ENCODE data around the gene UBE2G2. TPM values are rescaled to one million over a fixed set of nuclear protein-coding genes. Genes with fewer than 3 reads are reported as not detected.
"Not testable (repeated sequence)": the region's sequence is repeated elsewhere in the genome, so short reads cannot be mapped to it uniquely, and the experiment has no call there.

UBE2G2 gene
- total RNA-seq, 2 donors from 2014 or later, result 62.0 to 83.0 TPM

- no peak for DNase-seq
- intact Hi-C loops (cut with DNase I), result no loop called here
Measured at GRCh38 chr21:44837537-44837936, 35.9 kb upstream of the UBE2G2 start.

GRCh38 chr21:44836666-44837471 lies 35.2 kb upstream of the UBE2G2 start:
- ATAC-seq, result peak; percentile 44 to 73
- DNase-seq, result no peak
- intact Hi-C loops (cut with DNase I), result no loop called here

More at GRCh38 chr21:44837537-44837936, 35.9 kb upstream of the UBE2G2 start:
- no peak for ATAC-seq

DNA sequence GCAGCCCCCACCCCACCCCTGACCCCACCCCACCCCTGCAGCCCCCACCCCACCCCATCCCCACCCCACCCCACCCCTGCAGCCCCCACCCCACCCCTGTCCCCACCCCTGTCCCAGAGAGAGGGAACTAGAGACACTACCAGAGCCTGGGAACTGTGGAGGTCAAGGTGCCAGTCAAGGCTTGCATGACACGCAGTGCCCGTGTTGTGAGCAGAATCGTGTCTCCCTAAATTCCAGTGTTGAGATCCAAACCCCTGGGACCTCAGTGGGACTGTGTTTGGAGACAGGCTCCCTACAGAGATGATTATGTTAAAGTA lies 34.7 kb upstream of the UBE2G2 start:
- DNase-seq (no peak), ATAC-seq (peak in 1 of 2 donors; percentile 21)
- intact Hi-C loops (cut with DNase I), result no loop called here

DNA sequence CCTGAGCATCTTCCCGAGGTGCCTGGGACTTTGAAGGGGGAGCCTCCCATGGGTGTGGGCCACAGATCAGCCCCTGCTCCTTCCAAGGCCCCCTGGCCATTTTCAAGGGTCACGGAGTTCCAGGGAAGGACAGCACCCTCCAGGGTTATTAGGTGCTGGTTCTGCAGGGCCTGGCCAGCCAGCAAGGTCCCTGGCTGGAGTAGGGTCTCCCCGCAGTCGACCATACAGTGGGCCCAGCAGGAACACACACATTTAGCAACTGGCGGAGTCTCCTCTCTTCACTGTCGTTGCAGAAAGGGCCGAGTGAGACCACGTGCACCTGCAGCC lies 34.0 kb upstream of the UBE2G2 start:
- intact Hi-C loops (cut with DNase I), result no loop called here
- DNase-seq (no peak), ATAC-seq (no peak)

DNA sequence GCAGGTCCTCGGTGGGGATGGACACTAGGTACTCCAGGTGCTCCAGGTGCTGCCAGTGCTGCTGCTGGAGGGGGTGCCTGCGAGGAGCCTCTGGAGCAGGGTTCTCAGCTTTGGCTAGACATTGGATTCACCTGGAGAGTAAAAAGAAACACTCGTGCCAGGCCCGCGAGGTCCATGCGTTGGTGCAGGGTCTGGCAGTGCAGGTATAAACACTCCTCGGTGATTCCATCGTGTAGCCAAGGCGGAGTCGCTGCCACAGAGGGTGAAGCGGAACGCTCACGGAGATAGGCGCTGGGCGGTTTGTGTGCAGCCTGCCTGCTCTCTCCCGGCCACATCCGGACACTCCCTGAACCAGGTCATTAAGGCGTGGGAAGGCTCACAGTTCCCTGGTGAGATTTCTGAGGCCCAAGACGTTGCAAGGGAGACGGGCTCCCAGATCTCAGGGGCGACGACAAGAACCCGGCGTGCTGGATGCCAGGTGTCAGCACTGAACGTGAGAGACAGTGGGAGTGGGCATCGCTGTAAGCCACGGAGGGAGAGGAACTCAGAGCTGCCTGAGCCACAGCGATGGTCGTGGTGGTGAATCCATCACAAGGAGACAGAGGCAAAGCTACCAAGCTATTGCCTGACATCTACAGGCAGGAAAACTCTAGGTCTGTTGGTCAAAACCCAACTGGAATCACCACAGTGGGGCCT lies 33.5 kb upstream of the UBE2G2 start:
- intact Hi-C loops (cut with DNase I), result no loop called here
- no peak for ATAC-seq
- DNase-seq, result no peak

DNA sequence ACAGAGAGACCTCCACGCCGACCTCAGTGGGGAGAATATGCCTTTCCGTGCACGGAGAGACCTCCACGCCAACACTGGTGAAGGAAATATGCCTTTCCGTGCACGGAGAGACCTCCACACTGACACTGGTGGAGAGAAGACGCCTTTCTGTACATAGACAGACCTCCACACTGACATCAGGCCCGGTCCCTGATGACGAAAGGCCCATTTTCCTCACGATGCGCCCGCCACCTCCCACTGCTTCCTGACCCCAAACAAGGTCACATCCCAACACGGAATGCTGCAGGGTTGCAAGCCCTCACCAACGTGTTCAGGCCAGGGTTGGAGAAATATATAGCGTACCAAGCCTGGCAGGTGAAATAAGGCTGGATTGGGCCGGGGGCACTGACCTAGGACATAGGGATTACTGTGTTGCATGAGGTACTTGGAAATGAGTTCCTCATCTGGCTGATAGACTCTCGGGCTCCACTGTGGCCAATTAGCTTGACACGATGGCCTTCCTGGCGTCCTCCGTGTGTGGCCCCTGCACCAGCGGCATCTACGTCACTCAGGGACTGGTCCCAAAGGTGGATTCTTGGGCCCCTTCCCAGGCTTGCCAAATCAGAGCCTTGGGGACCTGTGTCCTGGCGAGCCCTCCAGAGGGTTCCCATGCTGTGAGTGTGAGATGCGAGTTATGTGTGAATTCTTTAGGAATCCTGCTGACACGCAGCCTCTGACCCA lies 32.8 kb upstream of the UBE2G2 start:
- DNase-seq, result no peak
- ATAC-seq, result no peak
- intact Hi-C loops (cut with DNase I), result no loop called here

- ATAC-seq (no peak), DNase-seq (no peak)
- intact Hi-C loops (cut with DNase I), result no loop called here
Measured at GRCh38 chr21:44833663-44834062, 32.0 kb upstream of the UBE2G2 start.

DNA sequence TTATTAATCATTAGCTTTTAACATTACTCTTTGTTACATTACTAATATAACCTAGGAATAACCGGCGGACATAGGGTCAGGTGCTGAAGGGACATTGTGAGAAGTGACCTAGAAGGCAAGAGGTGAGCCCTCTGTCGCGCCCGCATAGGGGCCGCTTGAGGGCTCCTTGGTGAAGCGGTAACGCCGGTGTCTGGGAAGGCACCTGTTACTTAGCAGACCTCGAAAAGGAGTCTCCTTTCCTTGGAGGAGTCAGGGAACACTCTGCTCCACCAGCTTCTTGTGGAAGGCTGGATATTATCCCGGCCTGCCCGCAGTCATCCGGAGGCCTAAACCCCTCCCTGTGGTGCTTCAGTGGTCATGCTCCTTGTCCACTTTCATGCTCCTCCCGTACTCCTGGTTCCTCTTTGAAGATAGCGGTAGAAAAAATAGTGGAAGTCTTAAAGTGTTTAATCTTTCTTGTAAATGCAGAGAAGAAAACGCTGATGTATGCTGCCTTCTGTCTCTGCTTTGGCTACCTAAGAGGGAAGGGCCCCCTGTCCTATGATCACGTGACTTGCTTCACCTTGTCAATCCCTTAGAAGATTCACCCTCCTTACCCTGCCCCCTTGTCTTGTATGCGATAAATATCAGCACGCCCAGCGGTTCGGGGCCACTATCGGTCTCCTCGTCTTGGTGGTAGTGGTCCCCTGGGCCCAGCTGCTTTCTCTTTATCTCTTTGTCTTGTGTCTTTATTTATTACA lies 31.1 kb upstream of the UBE2G2 start:
- ATAC-seq; DNase-seq; intact Hi-C loops (cut with DNase I): not testable (repeated sequence)

DNA sequence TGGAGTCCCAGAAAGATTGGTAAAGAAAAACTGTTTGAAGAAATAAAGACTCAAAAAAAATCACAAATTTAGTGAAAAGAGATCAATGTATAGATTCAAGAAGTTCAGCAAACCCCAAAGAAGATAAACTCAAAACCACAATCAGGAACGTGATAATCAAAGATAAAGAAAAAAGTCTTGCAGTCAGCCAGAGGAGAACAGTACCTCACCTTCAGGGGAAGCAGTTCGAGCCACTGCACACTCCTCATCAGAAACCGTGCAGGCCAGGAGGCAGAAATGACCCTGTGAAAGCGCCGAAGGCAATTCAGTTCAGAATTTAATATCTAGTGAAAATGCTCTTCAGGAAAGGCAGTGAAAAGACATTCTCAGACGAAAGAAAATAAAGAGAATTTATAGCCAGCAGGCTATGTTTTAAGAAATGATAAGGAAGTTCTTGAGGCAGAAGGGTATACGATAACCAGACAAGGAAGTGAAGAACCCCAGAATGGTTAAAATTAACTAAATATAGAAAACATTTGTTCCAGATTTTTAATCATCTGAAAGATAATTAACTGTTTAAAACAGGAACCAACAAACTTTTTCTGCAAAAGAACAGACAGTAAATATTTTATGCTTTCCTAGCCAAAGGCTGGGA lies 29.7 kb upstream of the UBE2G2 start:
- DNase-seq (no peak), ATAC-seq (no peak)

GRCh38 chr21:44829507-44830092 lies 28.0 kb upstream of the UBE2G2 start:
- no peak for DNase-seq
- intact Hi-C loops (cut with DNase I), result no loop called here
- ATAC-seq, result no peak

More for the DNA sequence above, 29.7 kb upstream of the UBE2G2 start:
- intact Hi-C loops (cut with DNase I), result no loop called here

DNA sequence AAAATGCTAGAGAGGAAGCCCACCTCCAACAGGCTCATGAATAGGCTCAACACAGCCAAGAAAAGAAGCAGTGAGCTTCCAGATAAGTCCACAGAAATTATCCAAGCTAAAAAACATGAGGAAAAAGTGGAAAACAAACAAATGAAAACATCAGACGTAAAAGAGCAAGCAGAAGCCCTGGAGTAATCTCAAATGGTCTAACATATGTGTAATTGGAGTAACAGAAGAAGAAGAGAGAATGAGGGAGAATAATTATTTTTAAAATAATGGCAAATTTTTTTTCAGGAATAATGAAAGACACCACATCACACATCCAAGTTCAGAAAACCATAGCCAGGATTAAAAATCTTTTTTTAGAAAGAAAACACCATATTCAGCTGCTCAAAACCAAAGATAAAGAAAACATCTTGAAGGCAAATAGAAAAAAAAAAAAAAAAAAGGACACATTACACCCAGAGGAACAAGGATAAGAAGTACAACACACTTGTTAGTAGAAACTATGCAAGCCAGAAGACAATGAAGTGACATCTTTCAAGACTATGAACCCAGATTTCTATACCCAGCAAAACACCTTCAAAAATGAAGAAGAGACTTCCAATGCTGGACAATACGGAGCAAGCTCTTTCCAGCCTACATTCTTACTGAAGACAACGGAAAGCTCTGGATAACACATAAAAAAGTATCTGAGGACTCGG lies 26.9 kb upstream of the UBE2G2 start:
- intact Hi-C loops (cut with DNase I), result no loop called here
- no peak for DNase-seq
- no peak for ATAC-seq

DNA sequence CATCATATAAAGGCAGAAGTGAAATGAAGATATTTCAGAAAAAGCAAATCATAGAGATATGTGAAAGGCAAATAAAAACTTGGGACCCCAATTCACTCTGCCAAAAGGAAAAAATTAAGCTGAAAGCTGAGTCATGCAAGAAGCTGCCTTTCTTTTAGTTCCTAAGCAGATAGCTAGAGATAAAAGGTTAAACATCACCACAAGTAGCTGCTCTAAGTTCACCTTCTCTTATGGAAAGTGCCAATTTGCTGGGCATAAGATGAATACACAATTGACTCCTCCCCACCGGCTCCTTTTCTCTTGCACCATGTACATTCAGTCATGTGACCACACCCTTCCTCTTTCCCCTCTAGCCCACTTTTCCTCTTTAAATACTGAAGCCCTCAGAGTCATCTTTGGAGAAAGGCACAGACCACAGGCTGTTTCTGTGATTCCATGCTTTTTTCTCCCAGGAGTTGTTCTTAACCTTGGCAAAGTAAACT lies 21.6 kb upstream of the UBE2G2 start:
- intact Hi-C loops (cut with DNase I), result loop anchor here in 1 of 2 donors (5.0 kb wide), 1 partner anchor 34 kb away; no protein-coding TSS in a partner anchor
- no peak for ATAC-seq
- no peak for DNase-seq

DNA sequence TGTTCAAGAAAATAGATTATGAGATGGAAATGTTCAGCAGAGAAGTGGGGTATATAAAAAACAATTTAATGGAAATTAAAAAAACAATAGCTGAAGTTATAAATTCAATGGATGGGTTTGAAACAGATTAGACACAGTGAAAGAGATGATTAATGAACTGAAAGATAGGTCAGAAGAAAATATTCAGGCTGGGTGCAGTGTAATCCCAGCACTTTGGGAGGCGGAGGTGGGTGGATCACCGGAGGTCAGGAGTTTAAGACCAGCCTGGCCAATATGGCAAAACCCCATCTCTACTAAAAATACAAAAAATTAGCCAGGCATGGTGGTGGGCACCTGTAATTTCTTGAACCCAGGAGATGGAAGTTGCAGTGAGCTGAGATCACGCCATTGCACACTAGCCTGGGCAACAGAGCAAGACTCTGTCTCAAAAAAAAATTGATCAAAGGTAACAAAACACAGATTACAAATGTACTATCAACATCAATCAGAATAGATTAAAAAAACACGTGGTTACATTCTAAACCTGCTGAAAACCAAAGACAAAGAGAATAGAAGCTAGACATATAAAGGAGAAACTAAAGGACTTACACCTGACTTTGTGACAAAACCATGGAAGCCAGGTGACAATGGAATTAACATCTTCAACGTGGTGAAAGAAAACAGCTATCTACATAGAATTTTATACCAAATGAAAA lies 21.0 kb upstream of the UBE2G2 start:
- no peak for ATAC-seq
- intact Hi-C loops (cut with DNase I), result loop anchor here in 1 of 2 donors (5.0 kb wide), 1 partner anchor 35 kb away; no protein-coding TSS in a partner anchor
- no peak for DNase-seq

DNA sequence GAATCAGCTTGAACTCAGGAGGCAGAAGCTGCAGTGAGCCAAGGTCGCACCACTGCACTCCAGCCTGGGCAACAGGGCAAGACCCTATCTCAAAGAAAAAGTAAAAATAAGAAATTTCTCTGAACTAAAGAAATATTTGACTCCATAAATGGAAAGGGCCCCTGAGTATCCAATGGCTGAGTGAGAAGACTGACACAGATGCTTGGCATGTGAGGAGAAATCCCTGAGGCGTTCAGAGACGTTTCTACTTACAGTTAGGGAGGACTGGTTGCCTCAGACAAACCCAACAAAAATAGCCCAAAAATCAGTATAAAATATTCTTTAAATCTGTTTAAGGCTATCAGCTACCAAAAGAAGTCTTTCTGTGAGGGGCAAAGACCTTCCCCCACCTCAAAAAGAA lies 19.2 kb upstream of the UBE2G2 start:
- no peak for ATAC-seq
- no peak for DNase-seq

DNA sequence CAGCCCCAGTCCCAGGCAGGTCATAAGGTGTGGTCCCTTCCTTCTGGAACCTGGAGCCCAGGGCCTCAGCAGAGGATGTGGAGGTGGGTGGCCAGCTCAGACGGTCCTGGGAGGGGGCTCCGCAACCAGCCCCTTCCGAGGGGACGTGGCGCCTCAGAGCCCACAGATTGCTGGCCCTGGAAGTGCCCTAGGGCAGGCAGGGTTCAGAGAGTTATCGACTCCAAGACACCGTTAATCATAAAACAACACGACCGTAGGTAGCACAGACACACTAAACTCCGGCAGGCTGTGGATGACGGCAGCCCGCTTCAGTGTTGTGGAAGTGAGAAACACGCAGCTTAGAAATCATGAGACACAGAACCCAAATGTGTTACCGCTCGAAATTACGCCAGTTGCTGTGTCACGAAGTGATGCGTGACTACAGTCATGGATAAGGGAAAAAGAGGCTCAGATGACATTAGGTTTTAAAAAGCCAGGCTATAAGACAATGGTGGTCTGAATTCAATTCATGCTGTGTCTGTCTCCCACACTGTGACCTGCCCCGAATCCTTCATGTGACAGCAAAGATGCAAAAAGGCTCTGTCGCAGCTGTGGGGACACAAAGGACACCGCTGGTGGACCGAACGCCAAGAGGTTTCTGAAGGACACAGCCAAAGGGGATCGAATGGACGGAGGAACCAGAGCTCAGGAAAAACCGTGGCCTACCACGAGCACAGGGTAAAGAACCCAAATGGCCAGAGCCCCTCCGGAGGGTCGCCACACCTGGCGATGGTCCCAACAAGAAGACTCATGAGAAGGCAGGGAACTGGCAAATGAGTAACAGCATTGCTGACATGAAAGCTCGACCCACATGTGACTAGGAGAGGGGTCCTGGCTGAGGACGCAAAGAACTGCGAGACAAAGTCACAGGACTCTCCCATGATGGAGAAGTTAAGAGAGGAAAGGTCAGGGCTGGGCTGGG lies 17.9 kb upstream of the UBE2G2 start:
- no peak for DNase-seq
- intact Hi-C loops (cut with DNase I), result loop anchor here (5.0 kb wide), 2 partner anchors 38 to 53 kb away; partner anchors contain the start of gene PTTG1IP (in 2 of the 2)
- ATAC-seq, result no peak

More for the DNA sequence above, 19.2 kb upstream of the UBE2G2 start:
- intact Hi-C loops (cut with DNase I), result loop anchor here in 1 of 2 donors (5.0 kb wide), 1 partner anchor 36 kb away; no protein-coding TSS in a partner anchor

DNA sequence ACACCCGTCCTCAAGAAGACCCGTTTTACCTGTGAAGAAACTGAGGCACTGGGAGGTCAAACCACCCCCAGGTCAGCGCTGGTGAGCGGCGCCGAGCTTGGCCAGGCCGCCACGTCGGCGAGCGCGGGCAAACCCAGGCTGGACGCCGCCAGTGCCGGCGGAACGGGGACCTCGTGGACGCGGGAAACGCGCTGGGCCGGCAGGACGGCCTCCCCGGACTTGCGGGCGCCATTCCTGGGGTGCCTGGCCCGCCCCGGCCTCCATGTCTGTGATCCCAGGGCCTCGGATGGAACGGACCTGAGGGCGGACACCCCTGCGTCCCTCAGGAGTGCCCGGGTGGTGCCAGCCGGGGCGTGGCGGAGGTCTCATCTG lies 17.0 kb upstream of the UBE2G2 start:
- DNase-seq (no peak), ATAC-seq (peak in 1 of 2 donors; percentile 1)
- intact Hi-C loops (cut with DNase I), result loop anchor here (5.0 kb wide), 1 partner anchor 54 kb away; the partner anchor contains the start of gene PTTG1IP (in 2 of the 2)
